Prostate gland (tissue), 2 donors: Measurements from ENCODE around the gene UGT1A10.

Source experiments
- POLR2AphosphoS5 ChIP-seq: sonication (generic); formaldehyde crosslinking; IDR thresholded peaks from one replicate; pipeline ENCODE4 v1.6.1; 2017; ENCODE audit warnings: antibody characterized with exemption
- TF ChIP-seq, protein P1 (sequence below), 4 experiments: fragments of 200-600 bp in 2 of 4; fragments of 450-650 bp in 2 of 4; sonication (generic) in 2 of 4; IDR thresholded peaks; 1 replicate in 3 of 4; 2 replicates in 1 of 4; pipeline ENCODE4 v1.5.1; 2016 to 2019; ENCODE audit warnings: antibody characterized with exemption in 4 of 4, mild to moderate bottlenecking in 2 of 4, moderate library complexity in 2 of 4

DNA sequence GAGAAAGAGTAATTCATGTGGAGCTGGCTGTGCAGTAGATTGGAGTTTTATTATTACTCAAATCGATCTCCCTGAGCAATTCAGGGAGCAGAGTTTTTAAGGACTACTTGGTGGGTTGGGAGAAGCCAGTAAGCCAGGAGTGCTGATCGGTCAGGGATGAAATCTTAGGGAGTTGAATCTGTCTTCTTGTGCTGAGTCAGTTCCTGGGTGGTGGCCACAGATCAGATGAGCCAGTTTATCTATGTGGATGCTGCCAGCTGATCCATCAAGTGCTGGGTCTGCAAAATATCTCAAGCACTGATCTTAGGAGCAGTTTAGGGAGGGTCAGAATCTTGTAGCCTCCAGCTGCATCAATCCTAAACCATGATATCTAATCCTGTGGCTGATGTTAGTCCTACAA, 35.9 kb upstream of the UGT1A10 start:
- TF ChIP-seq, protein P1, sequence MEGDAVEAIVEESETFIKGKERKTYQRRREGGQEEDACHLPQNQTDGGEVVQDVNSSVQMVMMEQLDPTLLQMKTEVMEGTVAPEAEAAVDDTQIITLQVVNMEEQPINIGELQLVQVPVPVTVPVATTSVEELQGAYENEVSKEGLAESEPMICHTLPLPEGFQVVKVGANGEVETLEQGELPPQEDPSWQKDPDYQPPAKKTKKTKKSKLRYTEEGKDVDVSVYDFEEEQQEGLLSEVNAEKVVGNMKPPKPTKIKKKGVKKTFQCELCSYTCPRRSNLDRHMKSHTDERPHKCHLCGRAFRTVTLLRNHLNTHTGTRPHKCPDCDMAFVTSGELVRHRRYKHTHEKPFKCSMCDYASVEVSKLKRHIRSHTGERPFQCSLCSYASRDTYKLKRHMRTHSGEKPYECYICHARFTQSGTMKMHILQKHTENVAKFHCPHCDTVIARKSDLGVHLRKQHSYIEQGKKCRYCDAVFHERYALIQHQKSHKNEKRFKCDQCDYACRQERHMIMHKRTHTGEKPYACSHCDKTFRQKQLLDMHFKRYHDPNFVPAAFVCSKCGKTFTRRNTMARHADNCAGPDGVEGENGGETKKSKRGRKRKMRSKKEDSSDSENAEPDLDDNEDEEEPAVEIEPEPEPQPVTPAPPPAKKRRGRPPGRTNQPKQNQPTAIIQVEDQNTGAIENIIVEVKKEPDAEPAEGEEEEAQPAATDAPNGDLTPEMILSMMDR (IDR thresholded peaks at IDR 0.05) = no peak
- no peak for TF ChIP-seq POLR2AphosphoS5
